Measurements from ENCODE around the gene TMEM101.

DNA sequence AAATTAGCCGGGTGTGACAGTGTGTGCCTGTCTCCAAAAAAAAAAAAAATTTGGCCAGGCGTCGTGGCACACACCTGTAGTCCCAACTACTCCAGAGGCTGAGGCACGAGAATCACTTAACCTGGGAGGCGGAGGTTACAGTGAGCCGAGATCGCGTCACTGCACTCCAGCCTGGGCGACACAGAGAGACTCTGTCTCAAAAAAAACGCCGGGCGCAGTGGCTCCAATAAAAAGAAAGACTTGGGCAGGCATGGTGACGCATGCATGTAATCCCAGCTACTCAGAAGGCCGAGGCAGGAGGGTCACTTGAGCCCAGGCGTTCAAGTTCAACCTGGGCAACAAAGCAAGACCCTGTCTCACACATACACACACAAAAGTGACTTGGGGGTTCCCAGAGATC lies 48.1 kb upstream of the TMEM101 start:
- TF ChIP-seq CTCF (IDR thresholded peaks at IDR 0.05) = no peak
- no peak for TF ChIP-seq POLR2A (IDR thresholded peaks at IDR 0.05)
